IMR-90 (cell line): Measurements from ENCODE around the gene LRRN2. TPM values are rescaled to one million over a fixed set of nuclear protein-coding genes. Genes with fewer than 3 reads are reported as not detected.

Experiments used
- ATAC-seq: fragments of 200-7000 bp; cut with Tn5 transposase; 2 replicates; pipeline ENCODE4 v1.9.1; 2020; ENCODE audit warnings: low read depth, mild to moderate bottlenecking, moderate library complexity
- BruUV-seq: library from RNA; stranded (reverse); fragments of 400-500 nt; replicated peaks from 2 replicates; lab custom pipeline; 2021; lab: Mats Ljungman, UMichigan
- CTCF ChIA-PET: fragments of 300-600 bp; formaldehyde crosslinking; extraction: SDS; loops from one replicate; lab custom pipeline; 2021; ENCODE audit warnings: antibody characterized with exemption; lab: Yijun Ruan, JAX
- POLR2A ChIA-PET: fragments of 300-600 bp; sonication (Branson Sonifier 250); formaldehyde crosslinking; loops from one replicate; lab custom pipeline; 2022; ENCODE audit warnings: antibody characterized with exemption; ENCODE audit not compliant: unreplicated experiment; lab: Charles Lee
- DNase-seq: peaks from one replicate; pipeline ENCODE4 v3.0.0; 2013
- H2AFZ ChIP-seq: replicated peaks from 2 replicates; pipeline ENCODE3; 2013; ENCODE audit warnings: low read length, mild to moderate bottlenecking; ENCODE audit not compliant: poor library complexity
- H2AK5ac ChIP-seq: 2 replicates; pipeline ENCODE4 v1.6.1; 2013; ENCODE audit warnings: low read depth, low read length, inconsistent platforms
- H2AK9ac ChIP-seq: replicated peaks from 2 replicates; pipeline ENCODE3; 2013; ENCODE audit warnings: mild to moderate bottlenecking, low read depth, low read length, moderate library complexity; ENCODE audit not compliant: poor library complexity
- H2BK120ac ChIP-seq: 2 replicates; pipeline ENCODE4 v1.6.1; 2013; ENCODE audit warnings: low read depth, low read length, inconsistent platforms
- H2BK15ac ChIP-seq: 3 replicates; pipeline ENCODE4 v1.6.1; 2013; ENCODE audit warnings: low read depth, low read length, inconsistent platforms
- H2BK20ac ChIP-seq: 2 replicates; pipeline ENCODE4 v1.6.1; 2013; ENCODE audit warnings: low read depth, mild to moderate bottlenecking, inconsistent platforms, low read length, moderate library complexity
- H2BK5ac ChIP-seq: 2 replicates; pipeline ENCODE4 v1.6.1; 2013; ENCODE audit warnings: mild to moderate bottlenecking, low read depth, low read length, inconsistent platforms; ENCODE audit not compliant: poor library complexity, severe bottlenecking
- H3K14ac ChIP-seq: replicated peaks from 2 replicates; pipeline ENCODE4 v1.6.1; 2013; ENCODE audit warnings: low read depth, low read length, inconsistent platforms
- H3K18ac ChIP-seq: 2 replicates; pipeline ENCODE4 v1.6.1; 2013; ENCODE audit warnings: low read depth, low read length, control low read depth
- H3K23ac ChIP-seq: 2 replicates; pipeline ENCODE4 v1.6.1; 2013; ENCODE audit warnings: low read depth, low read length, inconsistent platforms
- H3K27ac ChIP-seq: 2 replicates; pipeline ENCODE4 v1.5.1; 2013; ENCODE audit warnings: mild to moderate bottlenecking, control low read depth, low read length; ENCODE audit not compliant: insufficient read depth
- H3K27me3 ChIP-seq: 2 replicates; pipeline ENCODE4 v1.6.1; 2013; ENCODE audit warnings: low read length; ENCODE audit not compliant: control insufficient read depth, insufficient read depth
- H3K36me3 ChIP-seq: 2 replicates; pipeline ENCODE4 v1.6.1; 2013; ENCODE audit warnings: low read length, mixed read lengths; ENCODE audit not compliant: control insufficient read depth, insufficient read depth
- H3K4ac ChIP-seq: 2 replicates; pipeline ENCODE4 v1.6.1; 2013; ENCODE audit warnings: low read depth, low read length, inconsistent platforms
- H3K4me1 ChIP-seq: 2 replicates; pipeline ENCODE4 v1.6.1; 2013; ENCODE audit warnings: low read length, mixed read lengths; ENCODE audit not compliant: control insufficient read depth, insufficient read depth
- H3K4me2 ChIP-seq: 2 replicates; pipeline ENCODE4 v1.6.1; 2013; ENCODE audit warnings: low read depth, mild to moderate bottlenecking, control low read depth, low read length, moderate library complexity
- H3K4me3 ChIP-seq: 2 replicates; pipeline ENCODE4 v1.5.1; 2013; ENCODE audit warnings: low read depth, mild to moderate bottlenecking, control low read depth, low read length, moderate library complexity; ENCODE audit not compliant: insufficient read depth
- H3K56ac ChIP-seq: 2 replicates; pipeline ENCODE4 v1.6.1; 2013; ENCODE audit warnings: low read length, inconsistent platforms; ENCODE audit not compliant: insufficient read depth; ENCODE audit errors: extremely low read depth
- H3K79me1 ChIP-seq, 2 experiments: 2 replicates each; pipeline ENCODE4 v1.6.1; 2013; ENCODE audit warnings: low read length in 2 of 2, inconsistent platforms in 1 of 2, low read depth in 1 of 2
- H3K9ac ChIP-seq: 2 replicates; pipeline ENCODE4 v1.6.1; 2013; ENCODE audit warnings: low read depth, low read length, control low read depth
- H3K9me1 ChIP-seq: 2 replicates; pipeline ENCODE4 v1.6.1; 2013; ENCODE audit warnings: low read length, inconsistent platforms; ENCODE audit not compliant: insufficient read depth
- H3K9me3 ChIP-seq: 2 replicates; pipeline ENCODE4 v1.6.1; 2013; ENCODE audit warnings: low read length; ENCODE audit not compliant: control insufficient read depth, insufficient read depth
- H4K20me1 ChIP-seq: 2 replicates; pipeline ENCODE4 v1.6.1; 2013; ENCODE audit warnings: low read length, inconsistent platforms; ENCODE audit not compliant: insufficient read depth
- H4K5ac ChIP-seq: 2 replicates; pipeline ENCODE4 v1.6.1; 2013; ENCODE audit warnings: mild to moderate bottlenecking, low read depth, low read length, control low read depth
- H4K8ac ChIP-seq, 2 experiments: 2 replicates each; pipeline ENCODE4 v1.6.1; 2013; ENCODE audit warnings: low read depth in 2 of 2, low read length in 2 of 2, control low read depth in 1 of 2, inconsistent platforms in 1 of 2
- H4K91ac ChIP-seq: 2 replicates; pipeline ENCODE4 v1.6.1; 2013; ENCODE audit warnings: low read depth, low read length, inconsistent platforms; ENCODE audit not compliant: insufficient read depth
- BHLHE40 ChIP-seq: fragments of 150-350 bp; IDR thresholded peaks from 2 replicates; pipeline ENCODE4 v1.6.1; 2016; ENCODE audit warnings: mild to moderate bottlenecking, low read depth, low read length
- CHD1 ChIP-seq: IDR thresholded peaks from 2 replicates; pipeline ENCODE4 v1.6.1; 2012; ENCODE audit warnings: low read depth, low read length, improper control_type of control experiment
- MAZ ChIP-seq: IDR thresholded peaks from 2 replicates; pipeline ENCODE4 v1.6.1; 2012; ENCODE audit warnings: low read depth, mild to moderate bottlenecking, low read length, improper control_type of control experiment, moderate library complexity, borderline replicate concordance
- NFE2L2 ChIP-seq: fragments of 150-350 bp; IDR thresholded peaks from 2 replicates; pipeline ENCODE4 v1.6.1; 2016; ENCODE audit warnings: low read depth, mild to moderate bottlenecking, low read length
- POLR2A ChIP-seq: IDR thresholded peaks from 2 replicates; pipeline ENCODE4 v1.6.1; 2012; ENCODE audit warnings: mild to moderate bottlenecking, low read depth, low read length
- RAD21 ChIP-seq: IDR thresholded peaks from 2 replicates; pipeline ENCODE4 v1.6.1; 2012; ENCODE audit warnings: low read length, improper control_type of control experiment
- RCOR1 ChIP-seq: IDR thresholded peaks from 2 replicates; pipeline ENCODE4 v1.6.1; 2012; ENCODE audit warnings: mild to moderate bottlenecking, low read length, improper control_type of control experiment; ENCODE audit not compliant: insufficient replicate concordance
- RFX5 ChIP-seq: IDR thresholded peaks from 2 replicates; pipeline ENCODE4 v1.8.0; 2012; ENCODE audit warnings: low read depth, mild to moderate bottlenecking, low read length, moderate library complexity
- SMC3 ChIP-seq: fragments of 150-350 bp; IDR thresholded peaks from 2 replicates; pipeline ENCODE4 v1.6.1; 2016; ENCODE audit warnings: low read depth, mild to moderate bottlenecking, antibody characterized with exemption, low read length, moderate library complexity
- WGBS, 2 experiments: methylation state at CpG; one replicate each; pipeline versions ENCODE4 v1.1.5 to v1.1.7; 2013; ENCODE audit warnings: missing lambda C conversion rate in 2 of 2; ENCODE audit not compliant: insufficient read length in 1 of 2; ENCODE audit errors: extremely low coverage in 2 of 2; 5-methylcytosine and 5-hydroxymethylcytosine counted together
- dilution Hi-C: fragments of 300-500 bp; cut with HindIII; formaldehyde crosslinking; loops from one replicate; pipeline ENCODE4 v1.14.3; 2018; ENCODE audit warnings: low sequenced_read_pairs; ENCODE audit not compliant: unreplicated experiment
- in situ Hi-C: fragments of 300-500 bp; cut with MboI; formaldehyde crosslinking; loops from 3 replicates; pipeline ENCODE4 v1.14.3; 2019; ENCODE audit warnings: low sequenced_read_pairs, inconsistent platforms, mixed read lengths
- intact Hi-C: fragments of 100-400 bp; cut with micrococcal nuclease; formaldehyde crosslinking; loops from 2 replicates; pipeline ENCODE4 v1.10.0; 2022
- polyA plus RNA-seq, 3 experiments: library from polyadenylated mRNA; depleted of rRNA; stranded (reverse); fragments of >200 nt; gene quantifications; 2 replicates each; pipeline ENCODE4 v1.2.3, GENCODE V29; 2012; ENCODE audit warnings: low replicate concordance in 1 of 3
- total RNA-seq: library from RNA; depleted of rRNA; stranded (reverse); fragments of >200 nt; gene quantifications from 2 replicates; pipeline ENCODE4 v1.2.3, GENCODE V29; 2012
- TF ChIP-seq, protein P1 (sequence below): fragments of 150-350 bp; IDR thresholded peaks from 2 replicates; pipeline ENCODE4 v1.6.1; 2017; ENCODE audit warnings: mild to moderate bottlenecking, antibody characterized with exemption, low read length, low read depth
- TF ChIP-seq, protein P2 (sequence below): conservative IDR thresholded peaks from 2 replicates; pipeline ENCODE4 v1.5.1; 2012; ENCODE audit warnings: mild to moderate bottlenecking, low read depth, low read length, improper control_type of control experiment
- TF ChIP-seq, protein P3 (sequence below): fragments of 150-350 bp; IDR thresholded peaks from 2 replicates; pipeline ENCODE4 v1.6.1; 2016; ENCODE audit warnings: low read depth, mild to moderate bottlenecking, low read length, moderate library complexity, borderline replicate concordance

LRRN2 gene
- total and polyA plus RNA-seq, 2 of the 4 experiments (the other 2 are of a cell fraction) = not detected

DNA sequence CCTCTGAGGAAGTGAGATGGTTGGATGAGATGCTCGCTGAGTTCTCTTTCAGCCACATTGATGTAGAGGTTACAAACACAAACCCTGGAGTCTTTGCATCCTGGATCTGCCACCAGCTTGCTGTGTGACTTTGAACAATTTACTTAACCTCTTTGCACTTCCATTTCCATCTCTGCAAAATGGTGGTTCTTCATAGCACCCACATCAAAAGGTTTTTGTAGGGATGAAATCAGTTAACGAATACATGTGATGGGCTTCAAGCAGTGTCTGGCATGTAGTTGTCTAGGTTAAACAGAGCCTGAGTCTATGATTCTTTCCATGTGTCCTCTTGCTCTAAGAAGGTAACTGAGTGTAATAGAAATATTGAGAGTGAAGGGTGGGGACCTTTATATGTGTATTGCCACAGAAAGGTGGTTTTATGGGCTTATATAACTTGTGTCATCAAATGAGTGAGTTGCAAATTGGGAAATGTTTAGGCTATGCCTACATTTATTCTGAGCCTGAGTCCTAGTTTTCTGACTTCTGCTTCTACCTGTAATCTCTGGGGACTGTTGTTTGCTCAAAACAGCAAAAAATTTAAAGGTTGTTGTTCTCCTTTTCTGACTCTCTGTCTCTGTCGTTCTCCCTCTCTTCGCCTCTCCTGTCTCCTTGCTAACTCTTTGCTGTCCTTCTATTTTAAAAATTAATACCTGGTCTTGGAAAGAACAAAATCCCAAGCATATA, 27.3 kb upstream of the LRRN2 start:
- peaks cover 40% of the 10 kb centered on the region for H3K27me3 ChIP-seq

More for the DNA sequence above, 27.3 kb upstream of the LRRN2 start:
- Histone ChIP-seq H2BK20ac (no peak overlapping the region), H4K20me1 (no peaks in the 10 kb centered on the region), H3K56ac (no peak overlapping the region), H3K79me1 (no peaks in the 10 kb centered on the region), H3K4me1 (no peaks in the 10 kb centered on the region), H4K5ac (no peak overlapping the region), H3K4me2 (no peak overlapping the region), H4K8ac (no peak overlapping the region), H3K9me1 (no peaks in the 10 kb centered on the region), H3K4me3 (no peak overlapping the region), H3K9ac (no peak overlapping the region), H2BK120ac (no peak overlapping the region), H2BK5ac (no peak overlapping the region), H3K36me3 (no peaks in the 10 kb centered on the region), H3K23ac (no peak overlapping the region), H2AK5ac (no peak overlapping the region), H3K14ac (no peak overlapping the region), H3K4ac (no peak overlapping the region), H3K9me3 (no peaks in the 10 kb centered on the region), H2BK15ac (no peak overlapping the region), H2AK9ac (no peak overlapping the region), H3K18ac (no peak overlapping the region), H2AFZ (no peak overlapping the region), H3K27ac (no peak overlapping the region), H4K91ac (no peak overlapping the region)
- ChIA-PET POLR2A (no interaction called here), CTCF (no interaction called here)
- dilution Hi-C loops = no loop called here
- intact Hi-C loops = no loop called here
- DNase-seq (no peak), ATAC-seq (no peak)
- in situ Hi-C loops = no loop called here
- BruUV-seq = no TSS peak
- no CpG with 5 or more reads among the region's 4 CpGs for WGBS, 2 experiments
- TF ChIP-seq BHLHE40 (no peak), NFE2L2 (no peak), CHD1 (no peak), POLR2A (no peak), RAD21 (no peak), MAZ (no peak), RFX5 (no peak), RCOR1 (no peak), SMC3 (no peak)
- TF ChIP-seq, protein P1, sequence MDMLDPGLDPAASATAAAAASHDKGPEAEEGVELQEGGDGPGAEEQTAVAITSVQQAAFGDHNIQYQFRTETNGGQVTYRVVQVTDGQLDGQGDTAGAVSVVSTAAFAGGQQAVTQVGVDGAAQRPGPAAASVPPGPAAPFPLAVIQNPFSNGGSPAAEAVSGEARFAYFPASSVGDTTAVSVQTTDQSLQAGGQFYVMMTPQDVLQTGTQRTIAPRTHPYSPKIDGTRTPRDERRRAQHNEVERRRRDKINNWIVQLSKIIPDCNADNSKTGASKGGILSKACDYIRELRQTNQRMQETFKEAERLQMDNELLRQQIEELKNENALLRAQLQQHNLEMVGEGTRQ = no peak
- TF ChIP-seq, protein P2, sequence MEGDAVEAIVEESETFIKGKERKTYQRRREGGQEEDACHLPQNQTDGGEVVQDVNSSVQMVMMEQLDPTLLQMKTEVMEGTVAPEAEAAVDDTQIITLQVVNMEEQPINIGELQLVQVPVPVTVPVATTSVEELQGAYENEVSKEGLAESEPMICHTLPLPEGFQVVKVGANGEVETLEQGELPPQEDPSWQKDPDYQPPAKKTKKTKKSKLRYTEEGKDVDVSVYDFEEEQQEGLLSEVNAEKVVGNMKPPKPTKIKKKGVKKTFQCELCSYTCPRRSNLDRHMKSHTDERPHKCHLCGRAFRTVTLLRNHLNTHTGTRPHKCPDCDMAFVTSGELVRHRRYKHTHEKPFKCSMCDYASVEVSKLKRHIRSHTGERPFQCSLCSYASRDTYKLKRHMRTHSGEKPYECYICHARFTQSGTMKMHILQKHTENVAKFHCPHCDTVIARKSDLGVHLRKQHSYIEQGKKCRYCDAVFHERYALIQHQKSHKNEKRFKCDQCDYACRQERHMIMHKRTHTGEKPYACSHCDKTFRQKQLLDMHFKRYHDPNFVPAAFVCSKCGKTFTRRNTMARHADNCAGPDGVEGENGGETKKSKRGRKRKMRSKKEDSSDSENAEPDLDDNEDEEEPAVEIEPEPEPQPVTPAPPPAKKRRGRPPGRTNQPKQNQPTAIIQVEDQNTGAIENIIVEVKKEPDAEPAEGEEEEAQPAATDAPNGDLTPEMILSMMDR = no peak
- TF ChIP-seq, protein P3, sequence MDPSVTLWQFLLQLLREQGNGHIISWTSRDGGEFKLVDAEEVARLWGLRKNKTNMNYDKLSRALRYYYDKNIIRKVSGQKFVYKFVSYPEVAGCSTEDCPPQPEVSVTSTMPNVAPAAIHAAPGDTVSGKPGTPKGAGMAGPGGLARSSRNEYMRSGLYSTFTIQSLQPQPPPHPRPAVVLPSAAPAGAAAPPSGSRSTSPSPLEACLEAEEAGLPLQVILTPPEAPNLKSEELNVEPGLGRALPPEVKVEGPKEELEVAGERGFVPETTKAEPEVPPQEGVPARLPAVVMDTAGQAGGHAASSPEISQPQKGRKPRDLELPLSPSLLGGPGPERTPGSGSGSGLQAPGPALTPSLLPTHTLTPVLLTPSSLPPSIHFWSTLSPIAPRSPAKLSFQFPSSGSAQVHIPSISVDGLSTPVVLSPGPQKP = no peak
